Bronchus fibroblast of lung (primary cell): ENCODE data around the gene EWSR1. TPM values are rescaled to one million over a fixed set of nuclear protein-coding genes. Genes with fewer than 3 reads are reported as not detected.

ENCODE experiments used
- total RNA-seq: library from RNA; depleted of rRNA; stranded (reverse); fragments of >200 nt; gene quantifications from 2 replicates; pipeline ENCODE4 v1.2.3, GENCODE V29; 2015

Gene EWSR1
- 216 and 235 TPM in 2 replicates for total RNA-seq

GRCh38 chr22:29267858-29268510, at the start of gene EWSR1, which contains the start of gene RHBDD3:
EWSR1 (plus strand) TSS chr22:29268268; CDS start chr22:29268337, 69 bp downstream.
RHBDD3 (minus strand) TSS chr22:29267981; CDS start chr22:29265626, 2,355 bp downstream.

GRCh38 chr22:29306175-29306834, 38.2 kb downstream of the EWSR1 start, which contains the start of gene GAS2L1:
GAS2L1 (plus strand) TSS chr22:29306650; CDS start chr22:29308106, 1,456 bp downstream.

GRCh38 chr22:29315286-29316140, 47.4 kb downstream of the EWSR1 start, which contains the start of gene RASL10A:
RASL10A (minus strand) TSS chr22:29315697; CDS start chr22:29315246, 451 bp downstream.

Other genes starting within 250 kb of the EWSR1 start
- not detected in 2 replicates for gene C22orf31, start 206.4 kb upstream of the EWSR1 start, total RNA-seq
- gene KREMEN1, start 195.2 kb upstream of the EWSR1 start, total RNA-seq: 5.4 and 6.2 TPM in 2 replicates
- gene EMID1, start 62.4 kb upstream of the EWSR1 start, total RNA-seq: 0.30 TPM in 1 of 2 replicates, not detected in the other
- gene RHBDD3, start 287 bp upstream of the EWSR1 start, total RNA-seq: 19.8 and 25.7 TPM in 2 replicates
- 24.5 and 26.6 TPM in 2 replicates for gene GAS2L1, start 38.4 kb downstream of the EWSR1 start, total RNA-seq
- gene RASL10A, start 47.4 kb downstream of the EWSR1 start, total RNA-seq: under 0.01 TPM in 1 of 2 replicates, not detected in the other
- gene AP1B1, start 120.3 kb downstream of the EWSR1 start, total RNA-seq: 61.0 and 61.8 TPM in 2 replicates
- gene RFPL1, start 170.3 kb downstream of the EWSR1 start, total RNA-seq: not detected in 2 replicates
- 2.1 and 2.5 TPM in 2 replicates for gene NEFH, start 211.9 kb downstream of the EWSR1 start, total RNA-seq